OCI-LY3 (cell line): Measurements from ENCODE around the gene LRP6.

Experiments used
- EZH2phosphoT487 ChIP-seq: fragments of 200-600 bp; shearing (Covaris generic); IDR thresholded peaks from 2 replicates; pipeline ENCODE4 v1.6.1; 2018; ENCODE audit warnings: antibody characterized with exemption, mixed run types, low read depth
- TF ChIP-seq, protein P1 (sequence below): fragments of 200-600, 300-600 bp; sonication (generic); IDR thresholded peaks from 2 replicates; pipeline ENCODE4 v1.5.1; 2014; ENCODE audit warnings: antibody characterized with exemption, low read length, low read depth

DNA sequence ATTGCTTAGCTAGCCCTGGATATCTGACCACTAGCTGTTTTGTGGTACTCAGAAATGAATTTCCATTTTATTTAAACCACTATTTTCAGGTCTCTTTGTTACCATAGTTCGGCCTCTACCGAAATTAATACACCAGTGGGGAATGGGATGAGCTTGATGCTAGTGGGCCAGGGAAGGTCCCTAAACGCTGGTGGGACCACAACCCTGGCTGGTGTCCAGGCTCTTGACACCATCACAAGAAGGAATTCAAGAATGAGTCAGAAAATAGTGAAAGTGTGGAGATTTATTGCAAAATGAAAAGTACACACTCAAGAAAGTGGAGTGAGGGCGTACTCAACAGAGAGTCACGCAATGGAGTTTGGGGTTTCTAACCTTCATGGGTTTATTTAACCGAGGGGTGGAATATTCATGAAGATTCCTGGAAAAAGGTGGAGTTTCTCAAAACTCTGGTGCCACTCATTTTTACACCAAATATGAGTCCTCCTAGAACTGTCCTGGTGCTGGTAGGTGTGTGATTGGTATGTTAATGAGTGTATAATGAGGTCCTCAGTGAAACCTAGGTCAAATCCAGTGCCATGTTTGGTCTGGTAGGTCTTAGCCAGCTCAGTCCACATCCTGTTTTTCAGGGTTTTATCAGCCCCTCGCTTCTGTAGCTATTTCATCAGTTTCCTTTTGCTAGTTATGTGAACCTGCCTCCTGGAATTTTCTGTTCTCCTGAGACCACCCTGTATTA, 38.9 kb upstream of the LRP6 start:
- TF ChIP-seq EZH2phosphoT487, result no peak
- TF ChIP-seq, protein P1, sequence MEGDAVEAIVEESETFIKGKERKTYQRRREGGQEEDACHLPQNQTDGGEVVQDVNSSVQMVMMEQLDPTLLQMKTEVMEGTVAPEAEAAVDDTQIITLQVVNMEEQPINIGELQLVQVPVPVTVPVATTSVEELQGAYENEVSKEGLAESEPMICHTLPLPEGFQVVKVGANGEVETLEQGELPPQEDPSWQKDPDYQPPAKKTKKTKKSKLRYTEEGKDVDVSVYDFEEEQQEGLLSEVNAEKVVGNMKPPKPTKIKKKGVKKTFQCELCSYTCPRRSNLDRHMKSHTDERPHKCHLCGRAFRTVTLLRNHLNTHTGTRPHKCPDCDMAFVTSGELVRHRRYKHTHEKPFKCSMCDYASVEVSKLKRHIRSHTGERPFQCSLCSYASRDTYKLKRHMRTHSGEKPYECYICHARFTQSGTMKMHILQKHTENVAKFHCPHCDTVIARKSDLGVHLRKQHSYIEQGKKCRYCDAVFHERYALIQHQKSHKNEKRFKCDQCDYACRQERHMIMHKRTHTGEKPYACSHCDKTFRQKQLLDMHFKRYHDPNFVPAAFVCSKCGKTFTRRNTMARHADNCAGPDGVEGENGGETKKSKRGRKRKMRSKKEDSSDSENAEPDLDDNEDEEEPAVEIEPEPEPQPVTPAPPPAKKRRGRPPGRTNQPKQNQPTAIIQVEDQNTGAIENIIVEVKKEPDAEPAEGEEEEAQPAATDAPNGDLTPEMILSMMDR, result no peak
